PFSK-1 (cell line): Measurements from ENCODE around the gene GLDN.

Experiments
- POLR2AphosphoS5 ChIP-seq: IDR thresholded peaks from 2 replicates; pipeline ENCODE4 v1.6.1; 2012; ENCODE audit warnings: low read depth, mild to moderate bottlenecking, control low read depth, low read length, moderate library complexity
- REST ChIP-seq, 2 experiments: IDR thresholded peaks; 2 replicates each; pipeline versions ENCODE4 v1.6.1 to v1.8.0; 2011 to 2012; ENCODE audit warnings: low read depth in 2 of 2, low read length in 2 of 2, control low read depth in 1 of 2, inconsistent platforms in 1 of 2, mild to moderate bottlenecking in 1 of 2, moderate library complexity in 1 of 2; ENCODE audit not compliant: insufficient read depth in 1 of 2
- SIN3A ChIP-seq: IDR thresholded peaks from 2 replicates; pipeline ENCODE4 v1.6.1; 2012; ENCODE audit warnings: mild to moderate bottlenecking, low read length, moderate library complexity, borderline replicate concordance; ENCODE audit not compliant: insufficient read depth
- TAF1 ChIP-seq: IDR thresholded peaks from 2 replicates; pipeline ENCODE4 v1.6.1; 2012; ENCODE audit warnings: low read length, control low read depth, borderline replicate concordance; ENCODE audit not compliant: insufficient read depth

- no peak for TF ChIP-seq POLR2AphosphoS5
- TF ChIP-seq TAF1, result no peak
- TF ChIP-seq SIN3A, result no peak
- TF ChIP-seq REST (IDR thresholded peaks at IDR 0.05; ENCODE audit: insufficient read depth in 1 of 2, low read depth in 2 of 2, low read length in 2 of 2), result no peak
Observed at GRCh38 chr15:51341366-51342226, at the start of gene GLDN.
